Measurements from ENCODE around the gene PNPLA2.

The PNPLA2 gene

GRCh38 chr11:802693-803466, 15.8 kb upstream of the PNPLA2 start:
- peak overlapping the region; percentile 68; the same call in 1 of the 2 replicates for H3K4me3 ChIP-seq (ENCODE audit: low read depth, low read length)
- no peak for TF ChIP-seq CTCF (IDR thresholded peaks at IDR 0.05; ENCODE audit: low read depth, low read length)

- TF ChIP-seq CTCF (IDR thresholded peaks at IDR 0.05; ENCODE audit: low read depth, low read length), result no peak
- peak overlapping the region; percentile 68 for H3K4me3 ChIP-seq (ENCODE audit: low read depth, low read length)
These were observed 15.3 kb upstream of the PNPLA2 start for GRCh38 chr11:803467-803742.

GRCh38 chr11:803770-804598, 14.7 kb upstream of the PNPLA2 start:
- TF ChIP-seq CTCF (IDR thresholded peaks at IDR 0.05; ENCODE audit: low read depth, low read length), result no peak
- peak overlapping the region; percentile 68 for H3K4me3 ChIP-seq (ENCODE audit: low read depth, low read length)

GRCh38 chr11:804599-804964, 14.1 kb upstream of the PNPLA2 start:
- peak overlapping the region; percentile 68 for H3K4me3 ChIP-seq (ENCODE audit: low read depth, low read length)
- TF ChIP-seq CTCF (IDR thresholded peaks at IDR 0.05; ENCODE audit: low read depth, low read length), result no peak

GRCh38 chr11:808427-809286, 10.1 kb upstream of the PNPLA2 start:
- H3K4me3 ChIP-seq (ENCODE audit: low read depth, low read length), result peak overlapping the region; percentile 98
- no peak for TF ChIP-seq CTCF (IDR thresholded peaks at IDR 0.05; ENCODE audit: low read depth, low read length)

- TF ChIP-seq CTCF (IDR thresholded peaks at IDR 0.05; ENCODE audit: low read depth, low read length), result no peak
- H3K4me3 ChIP-seq (ENCODE audit: low read depth, low read length), result peak within 1 kb of the TSS; percentile 98
These were observed 9.3 kb upstream of the PNPLA2 start, which contains the start of gene RPLP2 for GRCh38 chr11:809287-810039. RPLP2 (plus strand) TSS chr11:809967; CDS start chr11:810235, 268 bp downstream.
